ENCODE measurements around the gene TBX5.

TBX5 gene

DNA sequence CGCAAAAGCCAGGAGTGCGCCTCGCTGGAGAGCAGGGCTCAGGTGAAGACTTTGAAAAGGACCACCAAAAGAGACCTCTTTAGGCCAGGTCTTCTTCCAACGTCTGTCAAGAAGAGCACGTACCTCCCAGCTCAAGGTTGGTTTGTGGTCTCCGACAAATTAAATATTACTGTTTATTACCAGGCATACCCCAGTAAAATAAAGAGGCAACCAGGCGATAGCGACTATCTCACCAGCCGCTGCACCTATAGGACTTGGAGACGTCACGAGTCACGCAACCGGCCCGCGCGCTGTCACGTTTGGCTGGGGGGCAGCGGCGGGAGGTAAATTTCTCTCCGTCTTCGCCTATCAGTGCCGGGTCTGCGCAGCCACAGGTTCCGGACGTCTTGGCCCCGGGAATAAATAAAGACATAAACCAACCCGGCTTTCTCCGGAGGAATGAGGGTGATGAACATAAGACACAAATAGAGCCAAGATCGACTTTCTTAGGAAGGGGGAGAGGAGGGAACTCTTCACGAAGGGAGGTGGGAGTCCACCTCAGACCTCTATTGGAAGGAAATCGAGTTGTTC lies 2.0 kb upstream of the TBX5 start:
- no peak overlapping the region for H2AFZ ChIP-seq
- H3K4me1 ChIP-seq, result no peaks in the 10 kb centered on the region
- H3K36me3 ChIP-seq (ENCODE audit: control insufficient read depth, insufficient read depth, low read length), result no peaks in the 10 kb centered on the region
- no peaks in the 10 kb centered on the region for H3K9me3 ChIP-seq (ENCODE audit: control insufficient read depth, low read length)
- no peak overlapping the region for H3K4me3 ChIP-seq (ENCODE audit: low read depth, low read length)
- H3K79me2 ChIP-seq, result no peaks in the 10 kb centered on the region
- H3K27ac ChIP-seq, result no peak overlapping the region
- TF ChIP-seq, protein P1, sequence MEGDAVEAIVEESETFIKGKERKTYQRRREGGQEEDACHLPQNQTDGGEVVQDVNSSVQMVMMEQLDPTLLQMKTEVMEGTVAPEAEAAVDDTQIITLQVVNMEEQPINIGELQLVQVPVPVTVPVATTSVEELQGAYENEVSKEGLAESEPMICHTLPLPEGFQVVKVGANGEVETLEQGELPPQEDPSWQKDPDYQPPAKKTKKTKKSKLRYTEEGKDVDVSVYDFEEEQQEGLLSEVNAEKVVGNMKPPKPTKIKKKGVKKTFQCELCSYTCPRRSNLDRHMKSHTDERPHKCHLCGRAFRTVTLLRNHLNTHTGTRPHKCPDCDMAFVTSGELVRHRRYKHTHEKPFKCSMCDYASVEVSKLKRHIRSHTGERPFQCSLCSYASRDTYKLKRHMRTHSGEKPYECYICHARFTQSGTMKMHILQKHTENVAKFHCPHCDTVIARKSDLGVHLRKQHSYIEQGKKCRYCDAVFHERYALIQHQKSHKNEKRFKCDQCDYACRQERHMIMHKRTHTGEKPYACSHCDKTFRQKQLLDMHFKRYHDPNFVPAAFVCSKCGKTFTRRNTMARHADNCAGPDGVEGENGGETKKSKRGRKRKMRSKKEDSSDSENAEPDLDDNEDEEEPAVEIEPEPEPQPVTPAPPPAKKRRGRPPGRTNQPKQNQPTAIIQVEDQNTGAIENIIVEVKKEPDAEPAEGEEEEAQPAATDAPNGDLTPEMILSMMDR (IDR thresholded peaks at IDR 0.05), result no peak
- H3K9ac ChIP-seq, result no peak overlapping the region
- H3K27me3 ChIP-seq (ENCODE audit: control insufficient read depth, insufficient read depth, low read length), result peaks cover 12% of the 10 kb centered on the region
- no peak overlapping the region for H3K4me2 ChIP-seq (ENCODE audit: low read length)

- Histone ChIP-seq H3K79me2 (no peaks in the 10 kb centered on the region), H3K4me3 (ENCODE audit: low read depth, low read length) (no peak overlapping the region), H3K4me2 (ENCODE audit: low read length) (no peak overlapping the region), H3K27me3 (ENCODE audit: control insufficient read depth, insufficient read depth, low read length) (peaks cover 12% of the 10 kb centered on the region), H3K27ac (no peak overlapping the region), H3K4me1 (no peaks in the 10 kb centered on the region), H3K36me3 (ENCODE audit: control insufficient read depth, insufficient read depth, low read length) (no peaks in the 10 kb centered on the region), H3K9me3 (ENCODE audit: control insufficient read depth, low read length) (no peaks in the 10 kb centered on the region), H2AFZ (no peak overlapping the region), H3K9ac (no peak overlapping the region)
- TF ChIP-seq, protein P1 (IDR thresholded peaks at IDR 0.05), result no peak
Measured at GRCh38 chr12:114406984-114407841, 1.3 kb upstream of the TBX5 start.

- no peaks in the 10 kb centered on the region for H3K79me2 ChIP-seq
- H3K4me1 ChIP-seq, result no peaks in the 10 kb centered on the region
- peaks cover 12% of the 10 kb centered on the region for H3K27me3 ChIP-seq (ENCODE audit: control insufficient read depth, insufficient read depth, low read length)
- no peak overlapping the region for H3K4me2 ChIP-seq (ENCODE audit: low read length)
- no peaks in the 10 kb centered on the region for H3K36me3 ChIP-seq (ENCODE audit: control insufficient read depth, insufficient read depth, low read length)
- H2AFZ ChIP-seq, result no peak overlapping the region
- TF ChIP-seq, protein P1 (IDR thresholded peaks at IDR 0.05), result no peak
- no peak overlapping the region for H3K4me3 ChIP-seq (ENCODE audit: low read depth, low read length)
- H3K9me3 ChIP-seq (ENCODE audit: control insufficient read depth, low read length), result no peaks in the 10 kb centered on the region
- H3K9ac ChIP-seq, result no peak overlapping the region
- H3K27ac ChIP-seq, result no peak overlapping the region
Measured at GRCh38 chr12:114406316-114406983, 506 bp upstream of the TBX5 start.

GRCh38 chr12:114404926-114405518 lies 922 bp downstream of the TBX5 start:
- Histone ChIP-seq H3K79me2 (no peaks in the 10 kb centered on the region), H3K4me3 (ENCODE audit: low read depth, low read length) (no peak overlapping the region), H3K36me3 (ENCODE audit: control insufficient read depth, insufficient read depth, low read length) (no peaks in the 10 kb centered on the region), H3K27ac (no peak overlapping the region), H3K27me3 (ENCODE audit: control insufficient read depth, insufficient read depth, low read length) (peaks cover 10% of the 10 kb centered on the region), H3K4me1 (no peaks in the 10 kb centered on the region), H3K4me2 (ENCODE audit: low read length) (no peak overlapping the region), H3K9ac (no peak overlapping the region), H3K9me3 (ENCODE audit: control insufficient read depth, low read length) (no peaks in the 10 kb centered on the region), H2AFZ (no peak overlapping the region)
- TF ChIP-seq, protein P1 (IDR thresholded peaks at IDR 0.05), result no peak

All from parathyroid adenoma (tissue), 2 donors.